ENCODE data around the gene FAM118A.
"Not testable (repeated sequence)": the region's sequence is repeated elsewhere in the genome, so short reads cannot be mapped to it uniquely, and the experiment has no call there.

The FAM118A gene

DNA sequence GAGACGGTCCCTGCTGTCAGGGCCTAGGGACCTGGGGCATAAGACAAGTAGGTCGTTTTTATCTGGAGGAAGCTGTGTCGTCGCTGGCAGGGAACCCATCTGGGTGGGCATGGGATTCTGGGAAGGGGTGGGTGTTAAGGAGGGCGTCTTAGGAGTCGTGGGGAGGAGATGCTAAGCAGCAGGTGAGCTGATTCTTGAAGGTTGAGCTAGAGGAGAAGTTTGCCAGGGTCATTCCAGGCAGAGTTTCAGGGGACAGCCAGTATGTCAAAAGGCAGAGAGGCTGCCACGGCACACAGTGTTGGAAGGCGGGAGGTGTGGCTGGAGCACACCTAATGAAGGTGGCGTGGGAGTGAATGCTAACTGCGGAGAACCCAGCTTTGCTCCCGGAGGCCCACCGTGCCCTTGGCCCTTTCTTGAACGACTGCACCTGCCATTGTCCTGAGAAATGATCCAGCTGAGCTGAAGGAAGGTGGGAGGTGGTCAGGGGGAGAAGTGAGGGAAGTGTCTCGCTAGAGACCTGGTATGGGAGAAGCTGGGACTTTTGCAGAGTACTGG, 1.3 kb downstream of the FAM118A start:
- FAIRE-seq = no peak

DNA sequence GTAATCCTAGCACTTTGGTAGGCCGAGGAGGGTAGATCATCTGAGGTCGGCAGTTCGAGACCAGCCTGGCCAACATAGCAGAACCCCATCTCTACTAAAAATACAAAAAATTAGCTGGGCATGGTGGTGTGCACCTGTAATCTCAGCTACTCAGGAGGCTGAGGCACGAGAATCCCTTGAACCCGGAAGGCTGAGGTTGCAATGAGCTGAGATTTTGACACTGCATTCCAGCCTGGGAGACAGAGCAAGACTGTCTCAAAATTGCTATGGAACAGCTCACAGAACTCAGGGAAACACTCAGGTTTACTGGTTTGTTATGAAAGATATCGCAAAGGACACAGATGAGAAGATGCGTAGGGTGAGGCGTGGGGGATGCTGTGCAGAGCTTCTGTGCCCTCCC, 2.7 kb downstream of the FAM118A start:
- FAIRE-seq = no peak

DNA sequence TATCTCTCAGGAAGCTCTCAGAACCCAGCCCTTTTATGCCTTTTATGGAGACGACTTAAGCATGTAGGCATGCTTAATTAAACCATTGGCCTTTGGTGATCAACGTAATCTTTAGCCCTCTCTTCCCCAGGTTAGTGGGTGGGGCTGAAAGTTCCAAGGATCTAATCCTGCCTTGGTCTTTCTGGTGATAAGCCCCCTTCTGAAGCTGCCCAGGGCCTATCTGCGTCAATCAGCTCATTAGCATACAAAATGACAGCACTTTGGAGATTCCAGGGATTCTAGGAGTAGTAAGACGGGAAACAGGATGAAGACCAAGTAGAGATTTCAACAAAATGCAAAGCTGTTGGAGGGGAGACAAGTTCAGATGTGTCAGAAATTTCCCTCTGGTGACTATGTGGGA, 3.1 kb downstream of the FAM118A start:
- FAIRE-seq = no peak

GRCh38 chr22:45314054-45314721, 4.5 kb downstream of the FAM118A start:
- FAIRE-seq = no peak

DNA sequence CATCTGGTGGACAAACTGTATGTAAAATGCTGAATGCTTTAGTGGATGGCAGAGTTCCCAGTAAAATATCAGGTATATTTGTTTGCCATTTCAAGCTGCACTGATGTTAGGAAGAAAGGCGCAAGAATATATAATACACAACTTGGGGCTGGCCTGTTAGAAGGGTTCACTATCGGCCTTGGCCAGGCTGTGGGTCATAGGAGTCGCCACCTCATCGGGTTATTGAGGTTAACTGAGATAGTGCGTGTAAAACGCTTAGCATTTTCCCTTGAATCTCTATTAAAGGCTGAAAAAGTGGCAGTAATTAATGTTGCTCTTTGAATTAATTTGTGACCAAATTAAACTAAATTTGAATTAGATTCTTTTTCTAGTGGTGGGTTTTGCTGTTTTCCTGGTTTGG, 5.1 kb downstream of the FAM118A start:
- FAIRE-seq = no peak

GRCh38 chr22:45316796-45317526, 7.2 kb downstream of the FAM118A start:
- FAIRE-seq = no peak

DNA sequence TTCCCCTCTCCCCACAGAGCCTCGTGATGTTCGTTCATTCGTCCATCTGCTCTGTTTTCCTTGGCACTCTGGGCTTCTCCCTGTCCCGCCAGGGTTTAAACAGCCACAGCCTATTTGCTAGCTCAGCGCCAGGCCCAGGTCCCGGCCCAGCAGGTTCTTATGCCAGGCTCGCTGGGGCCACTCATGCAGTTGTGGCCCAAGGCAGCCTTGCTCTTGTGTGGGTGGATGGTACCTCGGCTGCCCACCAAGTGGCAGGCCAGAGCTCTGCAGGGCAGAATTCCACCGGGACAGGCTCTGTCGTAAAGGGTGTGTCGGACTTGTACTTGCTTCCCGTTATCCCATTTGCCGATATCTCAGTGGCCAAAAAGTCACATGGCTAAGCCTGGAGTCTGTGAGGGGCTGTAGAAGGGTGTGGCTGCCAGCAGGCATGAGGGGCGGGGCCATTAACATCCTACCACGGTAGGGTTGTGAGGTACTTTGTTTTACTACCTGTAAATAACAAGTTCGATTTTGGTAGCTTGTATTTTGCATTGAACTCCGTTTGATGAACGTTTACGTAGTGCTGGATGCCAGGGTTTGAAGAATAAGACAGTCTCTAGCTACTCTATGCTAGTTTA, 7.9 kb downstream of the FAM118A start:
- FAIRE-seq = no peak

- no peak for FAIRE-seq
These were observed 8.4 kb downstream of the FAM118A start for GRCh38 chr22:45318168-45318557.

- FAIRE-seq = no peak
These were observed 9.0 kb downstream of the FAM118A start for GRCh38 chr22:45318558-45319323.

DNA sequence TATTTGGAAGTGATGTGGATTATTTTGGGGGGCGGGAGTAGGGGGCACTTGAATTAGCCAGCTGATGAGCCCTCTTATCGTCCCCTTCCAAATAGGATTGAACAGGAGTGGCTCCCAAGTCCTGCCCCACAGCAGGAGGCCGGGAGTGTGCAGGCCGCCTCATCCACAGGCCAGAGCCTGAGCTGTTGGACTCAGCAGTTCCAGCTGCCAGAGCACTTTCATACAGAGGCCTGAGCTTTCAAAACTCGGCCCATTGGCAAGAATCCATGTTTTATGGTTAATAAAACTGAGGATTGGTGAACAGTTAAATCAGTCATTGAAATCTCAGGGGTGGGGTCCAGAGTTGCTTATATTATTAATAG, 9.6 kb downstream of the FAM118A start:
- FAIRE-seq = no peak

DNA sequence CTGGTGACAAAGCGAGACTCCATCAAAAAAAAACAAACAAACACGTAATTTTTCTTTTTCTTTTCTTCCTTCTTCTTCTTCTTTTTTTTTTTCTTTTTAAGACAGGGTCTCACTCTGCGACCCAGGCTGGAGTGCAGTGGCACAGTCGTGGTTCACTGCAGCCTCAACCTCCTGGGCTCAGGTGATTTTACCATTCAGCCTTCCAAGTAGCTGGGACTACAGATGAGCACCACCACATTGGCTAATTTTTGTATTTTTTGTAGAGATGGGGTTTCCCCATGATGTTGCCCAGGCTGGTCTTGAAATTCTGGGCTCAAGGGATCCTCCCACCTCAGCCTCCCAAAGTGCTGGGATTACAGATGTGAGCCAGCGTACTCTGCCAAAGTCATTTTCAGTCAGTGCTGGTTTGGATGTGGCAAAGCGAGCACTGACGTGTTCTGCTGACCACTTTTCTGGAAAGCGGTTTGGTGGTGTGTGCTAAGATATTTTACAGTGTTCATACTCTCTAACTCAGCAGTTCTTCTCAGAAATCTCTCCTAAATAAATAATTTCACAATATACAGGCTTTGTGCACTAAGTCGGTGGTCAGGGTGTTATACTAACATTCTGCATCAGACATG, 10.7 kb downstream of the FAM118A start:
- FAIRE-seq = no peak

DNA sequence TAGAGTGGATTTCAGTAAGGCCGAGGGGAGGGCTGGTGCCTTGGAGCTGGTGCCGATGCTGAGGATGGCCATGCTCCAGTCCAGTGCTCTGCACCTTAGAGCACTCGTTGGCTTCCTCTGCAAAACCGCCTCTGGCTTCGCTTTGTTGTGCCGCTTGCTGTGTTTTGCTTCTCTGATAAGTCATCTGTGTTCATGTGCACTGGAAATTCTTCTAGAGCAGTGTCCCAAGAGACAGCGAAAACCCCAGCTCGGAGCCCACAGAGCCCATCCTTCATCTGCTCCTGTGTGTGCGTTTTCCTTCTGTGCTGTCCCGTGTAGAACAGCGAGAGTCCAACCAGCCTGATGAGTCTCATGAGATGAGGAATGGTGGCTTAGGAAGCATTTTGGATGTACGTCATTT, 12.1 kb downstream of the FAM118A start:
- no peak for FAIRE-seq

DNA sequence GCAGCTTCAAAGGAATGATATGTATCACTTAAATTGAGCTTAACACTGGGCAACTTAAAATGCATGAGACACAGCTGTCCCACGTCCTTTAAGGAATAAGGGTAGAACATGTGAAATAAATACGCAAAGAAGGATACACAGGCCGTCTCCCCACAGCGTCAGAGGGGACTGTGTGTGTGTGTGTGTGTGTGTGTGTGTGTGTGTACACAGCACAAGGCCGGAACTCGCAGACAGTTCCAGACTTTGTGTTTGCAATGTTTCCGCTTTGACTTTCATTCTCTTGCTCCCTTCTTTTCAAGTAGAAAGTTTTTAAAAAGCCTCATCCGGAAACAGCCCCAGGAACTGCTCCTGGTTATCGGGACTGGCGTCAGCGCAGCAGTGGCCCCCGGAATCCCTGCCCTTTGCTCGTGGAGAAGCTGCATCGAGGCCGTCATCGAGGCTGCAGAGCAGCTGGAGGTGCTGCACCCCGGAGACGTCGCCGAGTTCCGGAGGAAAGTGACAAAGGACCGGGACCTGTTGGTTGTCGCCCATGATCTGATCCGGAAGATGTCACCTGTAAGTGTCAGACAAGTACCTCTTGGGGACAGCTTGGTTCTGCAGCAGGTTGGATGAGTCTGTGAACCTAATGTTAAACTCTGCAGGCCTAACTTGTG, 13.3 kb downstream of the FAM118A start:
- no peak for FAIRE-seq

GRCh38 chr22:45323695-45324094, 14.0 kb downstream of the FAM118A start:
- no peak for FAIRE-seq

DNA sequence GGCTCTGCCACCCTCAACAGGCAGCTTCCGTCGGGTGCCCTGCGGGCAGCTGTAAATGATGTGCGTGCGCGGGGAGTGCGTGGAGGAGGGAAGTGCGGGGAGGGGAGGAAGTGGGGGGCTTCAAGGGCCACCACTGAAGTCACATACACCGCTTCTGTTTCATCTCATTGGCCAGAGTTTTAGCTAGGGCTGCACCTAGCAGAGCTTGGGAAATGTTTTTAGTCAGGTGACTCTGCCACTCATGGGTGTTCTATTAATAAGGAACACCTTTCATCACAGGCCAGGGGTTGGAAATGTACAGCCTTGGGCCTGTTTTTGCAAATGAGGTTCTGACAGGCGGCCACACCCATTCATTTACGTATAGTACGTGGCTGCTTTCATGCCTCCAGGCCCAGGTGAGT, 14.6 kb downstream of the FAM118A start:
- FAIRE-seq = no peak

DNA sequence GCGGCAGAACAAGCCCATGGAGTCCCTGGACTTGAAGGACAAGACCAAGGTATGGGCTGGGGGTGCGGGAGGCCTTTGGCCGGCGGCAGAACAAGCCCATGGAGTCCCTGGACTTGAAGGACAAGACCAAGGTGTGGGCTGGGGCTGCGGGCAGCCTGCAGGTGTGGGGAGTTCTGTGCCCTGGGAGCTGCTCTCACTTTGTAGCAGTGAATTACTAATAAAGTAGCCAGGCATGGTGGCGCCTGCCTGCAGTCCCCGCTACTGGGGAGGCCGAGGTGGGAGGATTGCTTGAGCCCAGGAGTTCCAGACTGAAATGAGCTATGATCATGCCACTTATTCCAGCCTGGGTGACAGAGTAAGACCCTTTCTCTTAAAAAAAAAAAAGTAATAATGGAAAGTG, 18.5 kb downstream of the FAM118A start:
- FAIRE-seq = not testable (repeated sequence)

DNA sequence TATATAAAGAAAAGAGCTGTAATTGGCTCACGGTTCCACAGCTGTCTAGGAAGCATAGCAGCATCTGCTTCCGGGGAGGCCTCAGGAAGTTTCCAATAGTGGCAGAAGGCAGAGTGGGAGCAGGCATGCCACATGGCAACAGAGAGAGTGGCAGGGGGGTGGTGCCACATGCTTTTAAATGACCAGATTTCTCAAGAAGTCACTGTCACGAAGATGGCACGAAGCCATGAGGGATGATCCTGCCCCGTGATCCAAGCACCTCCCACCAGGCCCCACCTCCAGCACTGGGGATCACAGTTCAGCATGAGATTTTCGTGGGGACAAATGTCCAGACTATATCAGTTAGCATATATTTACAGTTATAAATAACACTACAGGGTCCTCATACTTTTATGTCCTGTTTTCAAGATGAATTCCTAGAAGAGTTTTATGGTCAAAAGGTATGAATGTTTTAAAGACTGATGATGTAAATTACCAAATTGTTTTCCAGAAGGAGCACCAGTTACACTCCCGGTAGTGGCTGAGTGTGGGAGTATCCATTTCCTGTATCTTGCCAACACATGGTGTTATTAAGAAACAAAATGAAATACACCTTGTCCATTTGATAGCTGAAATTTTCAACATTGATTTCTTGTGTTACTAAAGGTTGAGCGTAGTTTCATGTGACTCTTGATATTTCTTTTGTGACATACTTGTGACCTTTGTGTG, 19.2 kb downstream of the FAM118A start:
- no peak for FAIRE-seq

DNA sequence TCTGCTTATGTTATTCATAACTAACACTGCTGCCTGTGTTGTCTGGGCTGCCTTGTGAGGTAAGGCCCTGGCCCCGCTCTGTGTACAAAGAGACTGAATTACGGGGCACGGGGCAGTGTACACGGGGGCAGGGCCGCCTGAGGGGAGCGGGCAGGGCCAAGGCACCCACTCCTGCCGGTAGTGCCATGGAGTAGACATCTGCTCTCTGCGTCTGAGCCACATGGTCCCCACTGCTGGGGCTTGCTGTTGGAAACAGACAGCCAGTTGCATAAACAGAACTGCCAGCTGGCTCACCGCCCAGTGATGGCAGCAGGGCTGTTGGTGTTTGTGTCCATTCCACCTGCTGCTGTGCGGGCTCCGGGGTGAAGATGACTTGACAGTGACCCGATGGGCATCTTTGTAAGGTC, 19.8 kb downstream of the FAM118A start:
- no peak for FAIRE-seq

GRCh38 chr22:45330548-45330947, 20.8 kb downstream of the FAM118A start:
- no peak for FAIRE-seq

GRCh38 chr22:45331486-45331885, 21.8 kb downstream of the FAM118A start:
- no peak for FAIRE-seq

DNA sequence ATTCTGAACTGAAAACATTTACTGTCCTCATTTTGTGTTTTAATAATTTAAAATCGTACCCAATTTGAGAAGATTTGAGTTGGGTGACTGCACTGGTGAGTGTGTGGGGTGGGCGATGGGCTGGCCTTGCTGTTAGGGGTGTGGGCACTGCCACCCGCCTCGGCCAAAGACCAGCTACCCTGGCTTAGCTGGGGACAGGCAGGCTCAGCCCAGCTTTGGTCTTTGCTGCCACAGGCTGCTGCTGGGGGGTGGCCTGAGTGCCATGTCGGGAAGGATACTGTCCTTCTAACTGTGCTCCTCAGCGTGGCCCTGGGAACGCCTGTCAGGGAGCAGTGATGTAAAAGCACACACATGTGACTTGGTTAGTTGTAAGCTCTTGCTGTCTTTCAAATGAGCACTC, 22.3 kb downstream of the FAM118A start:
- FAIRE-seq = no peak

GRCh38 chr22:45334068-45334467, 24.3 kb downstream of the FAM118A start:
- no peak for FAIRE-seq

All from TTC549 (cell line).